GM18870 (cell line): ENCODE data around the gene CCDC33.

Experiments used
- ATAC-seq: cut with Tn5 transposase; IDR thresholded peaks from one replicate; pipeline ENCODE4 v1.9.1; 2021; ENCODE audit warnings: moderate library complexity; ENCODE audit not compliant: unreplicated experiment

The CCDC33 gene

GRCh38 chr15:74277242-74277810 is 41.2 kb downstream of the CCDC33 start:
- ATAC-seq: no peak

- ATAC-seq: no peak
Observed at GRCh38 chr15:74278207-74278606, 42.1 kb downstream of the CCDC33 start.

GRCh38 chr15:74281147-74282133 is 45.3 kb downstream of the CCDC33 start:
- ATAC-seq: no peak

GRCh38 chr15:74283368-74283767 is 47.2 kb downstream of the CCDC33 start:
- no peak for ATAC-seq

GRCh38 chr15:74289671-74290070 is 53.5 kb downstream of the CCDC33 start:
- no peak for ATAC-seq

- ATAC-seq: no peak
Observed at GRCh38 chr15:74290645-74291044, 54.5 kb downstream of the CCDC33 start.

- ATAC-seq: no peak
Observed at GRCh38 chr15:74291101-74292071, 55.3 kb downstream of the CCDC33 start.

GRCh38 chr15:74293021-74293810 is 57.1 kb downstream of the CCDC33 start:
- no peak for ATAC-seq

- no peak for ATAC-seq
Observed at GRCh38 chr15:74294010-74294409, 57.9 kb downstream of the CCDC33 start.

GRCh38 chr15:74295800-74296199 is 59.7 kb downstream of the CCDC33 start:
- ATAC-seq: no peak

- no peak for ATAC-seq
Observed at GRCh38 chr15:74297887-74298286, 61.8 kb downstream of the CCDC33 start.

GRCh38 chr15:74300057-74300795 is 64.1 kb downstream of the CCDC33 start:
- ATAC-seq: no peak

- no peak for ATAC-seq
Observed at GRCh38 chr15:74301583-74302361, 65.6 kb downstream of the CCDC33 start.

GRCh38 chr15:74302821-74303359 is 66.8 kb downstream of the CCDC33 start:
- ATAC-seq: no peak

GRCh38 chr15:74303741-74304309 is 67.7 kb downstream of the CCDC33 start:
- ATAC-seq: no peak

- no peak for ATAC-seq
Observed at GRCh38 chr15:74304431-74304830, 68.3 kb downstream of the CCDC33 start.

GRCh38 chr15:74305687-74306086 is 69.6 kb downstream of the CCDC33 start:
- no peak for ATAC-seq

- no peak for ATAC-seq
Observed at GRCh38 chr15:74306781-74307217, 70.7 kb downstream of the CCDC33 start.
